ENCODE results near the gene DAD1.
"Not testable (repeated sequence)": the region's sequence is repeated elsewhere in the genome, so short reads cannot be mapped to it uniquely, and the experiment has no call there.

Gene DAD1

DNA sequence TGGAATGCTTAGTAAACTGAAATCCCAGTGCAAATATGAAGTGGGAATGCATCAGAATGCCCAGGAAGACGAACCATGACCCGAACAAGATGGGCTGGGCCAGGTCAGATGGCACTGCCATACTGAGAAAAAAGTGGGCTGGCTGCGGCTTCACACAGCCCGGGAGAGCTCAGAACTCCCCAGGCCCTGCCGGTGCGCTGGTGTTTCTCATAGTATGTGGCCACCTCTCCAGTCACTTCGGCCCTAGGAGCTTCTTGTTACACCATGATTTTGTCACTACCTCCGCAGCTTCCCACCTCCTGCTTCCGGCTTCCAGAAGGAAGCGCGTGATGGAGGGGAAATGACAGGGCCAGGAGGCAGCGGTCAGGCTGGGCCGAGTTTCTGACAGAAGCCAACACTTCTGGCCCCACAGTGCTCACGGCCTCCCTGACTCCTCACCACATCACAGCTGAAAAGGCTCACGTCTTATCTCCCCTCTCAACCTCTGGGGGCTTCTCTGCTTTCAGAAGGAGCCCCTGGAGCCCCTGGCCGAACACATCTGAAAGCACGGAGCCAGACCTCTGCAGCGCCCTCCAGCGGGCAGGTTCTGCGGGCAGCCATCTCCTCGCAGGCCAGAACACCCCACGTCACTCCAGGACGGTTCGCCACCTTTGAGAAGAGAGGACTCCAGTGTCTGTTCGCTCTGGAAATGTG is 30.7 kb downstream of the DAD1 start:
- Mint-ChIP-seq H3K4me3 (peak overlapping the region; percentile 3), H3K27ac (peak overlapping the region; percentile 97), H3K9me3 (no peaks in the 10 kb centered on the region), H3K36me3 (no peaks in the 10 kb centered on the region), H3K4me1 (peaks cover 45% of the 10 kb centered on the region), H3K27me3 (no peaks in the 10 kb centered on the region)
- no peak for DNase-seq (ENCODE audit: low spot score in 2 of 2)
- ATAC-seq (ENCODE audit: low read depth): no peak

GRCh38 chr14:22557846-22558220 is 31.2 kb downstream of the DAD1 start:
- H3K4me1 Mint-ChIP-seq: peaks cover 46% of the 10 kb centered on the region
- H3K27me3 Mint-ChIP-seq: no peaks in the 10 kb centered on the region
- no peak for ATAC-seq (ENCODE audit: low read depth)
- DNase-seq (ENCODE audit: low spot score in 2 of 2): no peak
- no peaks in the 10 kb centered on the region for H3K36me3 Mint-ChIP-seq
- H3K27ac Mint-ChIP-seq: peak overlapping the region; percentile 97
- no peak overlapping the region for H3K4me3 Mint-ChIP-seq
- H3K9me3 Mint-ChIP-seq: no peaks in the 10 kb centered on the region

- peak; percentile 39 for ATAC-seq (ENCODE audit: low read depth)
- peak overlapping the region; percentile 97 for H3K27ac Mint-ChIP-seq
These were observed 31.9 kb downstream of the DAD1 start for GRCh38 chr14:22556990-22557623.

DNA sequence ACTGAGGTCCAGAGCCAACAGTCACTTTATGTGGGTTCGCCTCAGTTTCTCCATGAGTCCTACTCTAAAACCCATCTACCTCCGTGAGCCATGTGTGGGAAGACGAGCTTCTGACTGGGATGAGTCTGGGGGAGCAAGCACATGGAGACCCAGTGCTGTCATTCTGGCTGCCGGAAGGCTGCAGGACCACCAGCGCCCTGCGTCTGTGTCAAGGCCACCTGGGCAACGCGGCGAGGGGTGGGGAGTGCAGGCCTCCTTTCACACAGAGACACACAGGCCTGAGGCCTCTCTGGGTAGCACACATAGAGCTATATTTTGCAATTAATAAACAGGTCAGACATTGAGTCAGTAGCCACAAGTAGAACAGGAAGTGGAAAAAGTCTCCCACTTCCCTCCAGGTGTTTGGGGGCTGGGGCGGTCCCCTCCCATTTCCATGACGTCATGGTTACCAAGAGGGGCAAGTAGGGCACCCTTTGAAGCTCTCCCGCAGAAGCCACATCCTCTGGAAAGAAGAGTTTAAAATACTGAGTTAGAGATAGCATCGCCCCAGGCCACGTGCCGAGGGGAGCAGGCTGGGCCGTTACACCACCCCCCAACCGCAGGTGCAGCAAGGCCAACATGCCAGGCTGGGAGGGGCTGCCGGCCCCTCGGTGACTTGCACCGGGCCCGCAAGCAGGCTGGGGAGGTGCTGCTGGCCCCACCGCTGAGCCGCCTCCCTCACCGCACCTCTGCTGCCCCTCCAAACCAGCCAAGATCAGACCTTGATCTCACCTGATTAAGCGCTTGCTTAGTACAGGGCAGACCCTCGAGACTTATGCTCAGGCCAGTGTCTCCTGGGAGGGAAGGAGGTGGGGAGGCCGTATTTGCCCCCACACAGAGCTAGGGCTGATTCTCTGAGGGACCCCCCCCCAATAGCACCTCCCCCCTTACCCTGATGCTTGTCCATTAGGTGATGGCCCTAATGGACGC is 32.7 kb downstream of the DAD1 start:
- H3K36me3 Mint-ChIP-seq: no peaks in the 10 kb centered on the region
- no peaks in the 10 kb centered on the region for H3K27me3 Mint-ChIP-seq
- H3K4me1 Mint-ChIP-seq: peaks cover 48% of the 10 kb centered on the region
- DNase-seq (ENCODE audit: low spot score in 2 of 2) (peak; percentile 74 to 93), ATAC-seq (ENCODE audit: low read depth) (peak; percentile 83)
- peak overlapping the region; percentile 97 for H3K27ac Mint-ChIP-seq
- H3K4me3 Mint-ChIP-seq: peak overlapping the region; percentile 84
- no peaks in the 10 kb centered on the region for H3K9me3 Mint-ChIP-seq

More at GRCh38 chr14:22556990-22557623, 31.9 kb downstream of the DAD1 start:
- peak overlapping the region; percentile 84 for H3K4me3 Mint-ChIP-seq
- no peaks in the 10 kb centered on the region for H3K9me3 Mint-ChIP-seq
- no peaks in the 10 kb centered on the region for H3K27me3 Mint-ChIP-seq
- H3K4me1 Mint-ChIP-seq: peaks cover 46% of the 10 kb centered on the region
- DNase-seq (ENCODE audit: low spot score in 2 of 2): peak; percentile 95 to 97
- no peaks in the 10 kb centered on the region for H3K36me3 Mint-ChIP-seq

DNA sequence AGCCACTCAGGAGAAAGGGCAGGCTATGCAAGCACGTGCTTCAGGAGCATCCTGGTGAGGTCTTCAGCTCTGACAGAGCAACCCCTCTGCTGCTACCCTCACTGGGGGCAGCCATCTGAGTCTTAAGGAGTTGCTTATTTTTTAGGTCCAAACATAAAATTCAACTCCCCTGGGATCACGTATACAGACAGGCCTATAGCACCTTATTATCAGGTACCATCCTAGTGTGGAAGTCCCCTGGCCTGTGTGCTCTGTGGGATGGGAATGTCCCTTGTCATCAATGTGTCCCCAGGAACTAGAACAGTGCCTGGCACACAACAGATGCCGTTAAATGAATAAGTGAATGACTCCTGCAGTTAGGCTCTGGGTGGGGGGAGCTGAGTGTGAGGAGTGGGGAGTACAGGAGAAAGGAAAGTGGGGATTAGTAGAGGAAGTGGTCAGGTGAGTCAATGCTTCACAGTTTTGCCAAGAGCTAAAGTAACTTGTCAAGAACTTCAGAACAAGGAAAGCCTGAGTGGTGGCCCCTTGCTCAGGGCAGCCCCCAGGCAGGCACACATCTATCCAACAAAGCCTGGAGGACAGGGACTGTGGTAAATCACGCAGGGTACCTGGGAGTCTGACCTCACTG is 33.5 kb downstream of the DAD1 start:
- H3K9me3 Mint-ChIP-seq: no peaks in the 10 kb centered on the region
- DNase-seq (ENCODE audit: low spot score in 2 of 2) (no peak), ATAC-seq (ENCODE audit: low read depth) (no peak)
- H3K4me1 Mint-ChIP-seq: peaks cover 52% of the 10 kb centered on the region
- H3K4me3 Mint-ChIP-seq: peak overlapping the region; percentile 22
- no peaks in the 10 kb centered on the region for H3K27me3 Mint-ChIP-seq
- no peaks in the 10 kb centered on the region for H3K36me3 Mint-ChIP-seq
- peak overlapping the region; percentile 97 for H3K27ac Mint-ChIP-seq

GRCh38 chr14:22554498-22555383 is 34.3 kb downstream of the DAD1 start:
- Mint-ChIP-seq H3K36me3 (no peaks in the 10 kb centered on the region), H3K4me3 (no peak overlapping the region), H3K4me1 (peaks cover 59% of the 10 kb centered on the region), H3K27me3 (no peaks in the 10 kb centered on the region), H3K27ac (peak overlapping the region; percentile 97), H3K9me3 (no peaks in the 10 kb centered on the region)
- ATAC-seq (ENCODE audit: low read depth) (no peak), DNase-seq (ENCODE audit: low spot score in 2 of 2) (no peak)

- H3K36me3 Mint-ChIP-seq; H3K9me3 Mint-ChIP-seq; ATAC-seq (ENCODE audit: low read depth); H3K4me3 Mint-ChIP-seq; DNase-seq (ENCODE audit: low spot score in 2 of 2); H3K27me3 Mint-ChIP-seq: not testable (repeated sequence)
- H3K27ac Mint-ChIP-seq: peak overlapping the region; percentile 77
- peaks cover 65% of the 10 kb centered on the region for H3K4me1 Mint-ChIP-seq
These were observed 35.0 kb downstream of the DAD1 start for GRCh38 chr14:22553861-22554497.

DNA sequence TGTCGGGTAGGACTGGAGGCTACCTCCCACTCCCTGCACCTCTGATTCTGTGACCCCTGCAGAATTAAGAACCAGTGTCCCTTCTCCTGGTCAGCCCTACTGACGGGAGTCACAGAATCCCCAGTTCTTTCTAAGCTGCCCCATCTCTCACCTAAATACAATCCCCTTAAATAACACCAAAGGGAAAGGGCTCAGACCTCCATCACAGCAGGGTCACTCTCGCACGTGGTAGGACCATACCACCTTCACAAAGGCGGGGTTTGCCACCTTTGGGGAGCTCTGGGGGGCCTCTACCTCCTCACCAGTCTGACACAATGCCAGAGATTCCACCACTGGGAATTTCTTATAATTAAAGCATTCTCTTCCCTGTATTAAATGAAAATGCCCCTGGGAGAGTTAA is 35.6 kb downstream of the DAD1 start:
- DNase-seq (ENCODE audit: low spot score in 2 of 2) (no peak), ATAC-seq (ENCODE audit: low read depth) (no peak)
- H3K27me3 Mint-ChIP-seq: no peaks in the 10 kb centered on the region
- H3K4me3 Mint-ChIP-seq: no peak overlapping the region
- H3K9me3 Mint-ChIP-seq: no peaks in the 10 kb centered on the region
- peaks cover 5% of the 10 kb centered on the region for H3K36me3 Mint-ChIP-seq
- H3K4me1 Mint-ChIP-seq: peaks cover 66% of the 10 kb centered on the region
- peak overlapping the region; percentile 77 for H3K27ac Mint-ChIP-seq

GRCh38 chr14:22552827-22553076 is 36.3 kb downstream of the DAD1 start:
- DNase-seq (ENCODE audit: low spot score in 2 of 2) (no peak), ATAC-seq (ENCODE audit: low read depth) (no peak)
- no peaks in the 10 kb centered on the region for H3K27me3 Mint-ChIP-seq
- no peak overlapping the region for H3K4me3 Mint-ChIP-seq
- H3K4me1 Mint-ChIP-seq: peaks cover 70% of the 10 kb centered on the region
- no peaks in the 10 kb centered on the region for H3K9me3 Mint-ChIP-seq
- H3K27ac Mint-ChIP-seq: peak overlapping the region; percentile 77
- H3K36me3 Mint-ChIP-seq: peaks cover 10% of the 10 kb centered on the region

GRCh38 chr14:22552001-22552826 is 36.8 kb downstream of the DAD1 start:
- Mint-ChIP-seq H3K27ac (peak overlapping the region; percentile 77), H3K4me3 (peak overlapping the region; percentile 46), H3K9me3 (no peaks in the 10 kb centered on the region), H3K36me3 (peaks cover 12% of the 10 kb centered on the region), H3K27me3 (no peaks in the 10 kb centered on the region), H3K4me1 (peaks cover 65% of the 10 kb centered on the region)
- no peak for ATAC-seq (ENCODE audit: low read depth)
- DNase-seq (ENCODE audit: low spot score in 2 of 2): no peak

DNA sequence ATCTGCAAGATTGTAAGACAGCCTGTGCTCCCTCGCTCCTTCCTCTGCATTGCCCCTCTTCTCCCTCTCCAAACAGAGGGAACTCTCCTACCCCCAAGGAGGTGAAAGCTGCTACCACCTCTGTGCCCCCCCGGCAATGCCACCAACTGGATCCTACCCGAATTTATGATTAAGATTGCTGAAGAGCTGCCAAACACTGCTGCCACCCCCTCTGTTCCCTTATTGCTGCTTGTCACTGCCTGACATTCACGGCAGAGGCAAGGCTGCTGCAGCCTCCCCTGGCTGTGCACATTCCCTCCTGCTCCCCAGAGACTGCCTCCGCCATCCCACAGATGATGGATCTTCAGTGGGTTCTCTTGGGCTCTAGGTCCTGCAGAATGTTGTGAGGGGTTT is 37.4 kb downstream of the DAD1 start:
- ATAC-seq (ENCODE audit: low read depth): no peak

DNA sequence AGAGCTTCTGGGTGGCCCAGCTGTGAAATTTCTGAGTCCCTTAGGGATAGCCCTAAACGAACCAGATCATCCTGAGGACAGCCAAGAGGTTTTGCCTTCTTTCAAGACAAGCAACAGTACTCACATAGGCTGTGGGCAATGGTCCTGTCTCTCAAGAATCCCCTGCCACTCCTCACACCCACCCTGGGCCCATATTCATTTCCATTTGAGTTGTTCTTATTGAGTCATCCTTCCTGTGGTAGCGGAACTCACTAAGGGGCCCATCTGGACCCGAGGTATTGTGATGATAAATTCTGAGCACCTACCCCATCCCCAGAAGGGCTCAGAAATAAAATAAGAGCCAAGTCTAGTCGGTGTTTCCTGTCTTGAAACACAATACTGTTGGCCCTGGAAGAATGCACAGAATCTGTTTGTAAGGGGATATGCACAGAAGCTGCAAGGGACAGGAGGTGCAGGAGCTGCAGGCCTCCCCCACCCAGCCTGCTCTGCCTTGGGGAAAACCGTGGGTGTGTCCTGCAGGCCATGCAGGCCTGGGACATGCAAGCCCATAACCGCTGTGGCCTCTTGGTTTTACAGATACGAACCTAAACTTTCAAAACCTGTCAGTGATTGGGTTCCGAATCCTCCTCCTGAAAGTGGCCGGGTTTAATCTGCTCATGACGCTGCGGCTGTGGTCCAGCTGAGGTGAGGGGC is 38.9 kb downstream of the DAD1 start:
- Mint-ChIP-seq H3K9me3 (no peaks in the 10 kb centered on the region), H3K4me3 (peak overlapping the region; percentile 49), H3K36me3 (peaks cover 12% of the 10 kb centered on the region), H3K27me3 (no peaks in the 10 kb centered on the region), H3K27ac (peak overlapping the region; percentile 71), H3K4me1 (peaks cover 55% of the 10 kb centered on the region)
- DNase-seq (ENCODE audit: low spot score in 2 of 2) (no peak), ATAC-seq (ENCODE audit: low read depth) (peak; percentile 69)

More for the DNA sequence above, 37.4 kb downstream of the DAD1 start:
- peak overlapping the region; percentile 71 for H3K27ac Mint-ChIP-seq
- no peaks in the 10 kb centered on the region for H3K27me3 Mint-ChIP-seq
- H3K4me3 Mint-ChIP-seq: peak overlapping the region; percentile 46
- no peaks in the 10 kb centered on the region for H3K9me3 Mint-ChIP-seq
- peaks cover 12% of the 10 kb centered on the region for H3K36me3 Mint-ChIP-seq
- peaks cover 65% of the 10 kb centered on the region for H3K4me1 Mint-ChIP-seq
- no peak for DNase-seq (ENCODE audit: low spot score in 2 of 2)

Data from memory B cell (primary cell).